ENCODE data around the gene MAML1.
A peak's percentile ranks its signal among the peaks of the same experiment; 100 is the strongest.

Gene MAML1

GRCh38 chr5:179820483-179821297, 88.1 kb downstream of the MAML1 start, which contains the start of gene SQSTM1:
Gene SQSTM1 (plus strand): TSS chr5:179820905. CDS start chr5:179820937, 32 bp downstream.
- Mint-ChIP-seq H3K9me3 (no peaks in the 10 kb centered on the region), H3K36me3 (ENCODE audit: low read depth) (peaks cover 17% of the 10 kb centered on the region), H3K4me3 (peak within 1 kb of the TSS; percentile 89), H3K27me3 (ENCODE audit: low read depth, poor library complexity) (peaks cover 16% of the 10 kb centered on the region), H3K27ac (peak within 1 kb of the TSS; percentile 81), H3K4me1 (peaks cover 41% of the 10 kb centered on the region)
- DNase-seq = peak; percentile 84
- TF ChIP-seq CTCF (IDR thresholded peaks at IDR 0.05) = no peak

- Mint-ChIP-seq H3K4me3 (peak overlapping the region; percentile 89), H3K9me3 (no peaks in the 10 kb centered on the region), H3K27ac (peak overlapping the region; percentile 81), H3K4me1 (peaks cover 39% of the 10 kb centered on the region), H3K27me3 (ENCODE audit: low read depth, poor library complexity) (peaks cover 9% of the 10 kb centered on the region), H3K36me3 (ENCODE audit: low read depth) (peaks cover 22% of the 10 kb centered on the region)
- peak; percentile 79 for DNase-seq
- no peak for TF ChIP-seq CTCF (IDR thresholded peaks at IDR 0.05)
Measured at GRCh38 chr5:179821298-179822058, 88.9 kb downstream of the MAML1 start.

GRCh38 chr5:179822059-179822432, 89.4 kb downstream of the MAML1 start:
- Mint-ChIP-seq H3K4me1 (peaks cover 39% of the 10 kb centered on the region), H3K27me3 (ENCODE audit: low read depth, poor library complexity) (peaks cover 9% of the 10 kb centered on the region), H3K9me3 (no peaks in the 10 kb centered on the region), H3K27ac (no peak overlapping the region), H3K36me3 (ENCODE audit: low read depth) (peaks cover 28% of the 10 kb centered on the region), H3K4me3 (peak overlapping the region; percentile 89)
- TF ChIP-seq CTCF (IDR thresholded peaks at IDR 0.05) = no peak
- no peak for DNase-seq

GRCh38 chr5:179822444-179822990, 89.9 kb downstream of the MAML1 start:
- Mint-ChIP-seq H3K4me1 (peaks cover 39% of the 10 kb centered on the region), H3K36me3 (ENCODE audit: low read depth) (peaks cover 32% of the 10 kb centered on the region), H3K9me3 (no peaks in the 10 kb centered on the region), H3K27ac (no peak overlapping the region), H3K27me3 (ENCODE audit: low read depth, poor library complexity) (peaks cover 5% of the 10 kb centered on the region), H3K4me3 (peak overlapping the region; percentile 89)
- TF ChIP-seq CTCF (IDR thresholded peaks at IDR 0.05) = no peak
- no peak for DNase-seq

GRCh38 chr5:179823937-179824744, 91.5 kb downstream of the MAML1 start:
- H3K36me3 Mint-ChIP-seq (ENCODE audit: low read depth) = peaks cover 48% of the 10 kb centered on the region
- no peaks in the 10 kb centered on the region for H3K9me3 Mint-ChIP-seq
- no peak overlapping the region for H3K27ac Mint-ChIP-seq
- no peak overlapping the region for H3K4me3 Mint-ChIP-seq
- no peak for TF ChIP-seq CTCF (IDR thresholded peaks at IDR 0.05)
- H3K27me3 Mint-ChIP-seq (ENCODE audit: low read depth, poor library complexity) = no peaks in the 10 kb centered on the region
- peaks cover 33% of the 10 kb centered on the region for H3K4me1 Mint-ChIP-seq
- DNase-seq = no peak
